Ovary (tissue), 9 donors: ENCODE measurements around the gene GRIN2A. TPM values are rescaled to one million over a fixed set of nuclear protein-coding genes. Genes with fewer than 3 reads are reported as not detected.

Experiments used
- DNase-seq, 5 donors: peaks; one replicate each; pipeline ENCODE4 v3.0.0-alpha.2; 2019 to 2020
- H3K27ac ChIP-seq, 2 donors: fragments of 200-600 bp; one replicate each; pipeline versions ENCODE4 v1.5.1 to v1.8.0; 2019 to 2022
- H3K27me3 ChIP-seq: fragments of 200-600 bp; one replicate; pipeline ENCODE4 v1.8.0; 2022
- H3K36me3 ChIP-seq: fragments of 200-600 bp; sonication (generic); one replicate; pipeline ENCODE4 v1.5.1; 2019
- H3K4me1 ChIP-seq: one replicate; pipeline ENCODE4 v1.8.1; 2013; ENCODE audit warnings: mild to moderate bottlenecking, moderate library complexity; ENCODE audit not compliant: insufficient read depth
- H3K4me3 ChIP-seq: fragments of 200-600 bp; sonication (generic); one replicate; pipeline ENCODE4 v1.5.1; 2017
- H3K9me3 ChIP-seq, 2 donors: fragments of 200-600 bp in 1 of 2; sonication (generic) in 1 of 2; one replicate each; pipeline versions ENCODE4 v1.5.1 to v1.8.1; 2013 to 2019; ENCODE audit warnings: mild to moderate bottlenecking in 1 of 2, moderate library complexity in 1 of 2
- EP300 ChIP-seq: sonication (generic); formaldehyde crosslinking; IDR thresholded peaks from one replicate; pipeline ENCODE4 v1.6.1; 2017; ENCODE audit warnings: antibody characterized with exemption
- POLR2A ChIP-seq: fragments of 450-650 bp; IDR thresholded peaks from one replicate; pipeline ENCODE4 v1.6.1; 2017; ENCODE audit warnings: antibody characterized with exemption, mild to moderate bottlenecking, moderate library complexity
- WGBS, 3 donors: extraction: QIAGEN DNeasy Blood & Tissue Kit in 1 of 3; methylation state at CpG; one replicate each; pipeline versions ENCODE4 v1.1.5 to v1.1.7; 2013 to 2017; 5-methylcytosine and 5-hydroxymethylcytosine counted together
- intact Hi-C, 4 donors: fragments of 100-400 bp; cut with DNase I; formaldehyde crosslinking; loops; one replicate each; pipeline versions ENCODE4 v1.11.0 to v1.15.1; 2022 to 2023
- polyA plus RNA-seq, 2 donors: library from polyadenylated mRNA; stranded (reverse); fragments of 200-250 nt in 1 of 2; fragments of 350-450 nt in 1 of 2; fragmentation: Illumina TruSeq in 1 of 2; extraction: RNeasy Lipid Tissue Mini Kit (QIAGEN cat#74804) in 1 of 2; gene quantifications; one replicate each; pipeline ENCODE4 v1.2.3, GENCODE V29; 2013 to 2014
- total RNA-seq, 7 donors: library from RNA; depleted of rRNA in 2 of 7; stranded (reverse); fragments of >200 nt in 2 of 7; fragmentation: NEBNext Ultra II Directional in 3 of 7; extraction: Animal tissue kit (Norgen Biotek cat#: 25700) in 3 of 7; gene quantifications; one replicate each; pipeline versions ENCODE4 v1.1.0 to v1.2.4, GENCODE V29; 2016 to 2023
- TF ChIP-seq, protein P1 (sequence below), 3 donors: fragments of 450-650 bp in 2 of 3; fragments of 200-600 bp in 1 of 3; IDR thresholded peaks; one replicate each; pipeline versions ENCODE4 v1.5.1 to v1.8.0; 2016 to 2022; ENCODE audit warnings: antibody characterized with exemption in 3 of 3, mild to moderate bottlenecking in 1 of 3
- donor health status: DM: no; HTN: no; CAD: no; lungs with moderate emphysema.
- donor health status: DM: no; HTN: no; CAD: no.
- donor health status: Bipolar disorder and iron deficiency.
- donor health status: DM: yes; HTN: yes; CAD: no.
- donor health status: DM: no; HTN: no; CAD: no.
- donor health status: DM: yes; HTN: yes; CAD: no.

The GRIN2A gene
- total and polyA plus RNA-seq, 9 donors: 0.08 to 5.4 (median 0.57) TPM; not detected in 1

DNA sequence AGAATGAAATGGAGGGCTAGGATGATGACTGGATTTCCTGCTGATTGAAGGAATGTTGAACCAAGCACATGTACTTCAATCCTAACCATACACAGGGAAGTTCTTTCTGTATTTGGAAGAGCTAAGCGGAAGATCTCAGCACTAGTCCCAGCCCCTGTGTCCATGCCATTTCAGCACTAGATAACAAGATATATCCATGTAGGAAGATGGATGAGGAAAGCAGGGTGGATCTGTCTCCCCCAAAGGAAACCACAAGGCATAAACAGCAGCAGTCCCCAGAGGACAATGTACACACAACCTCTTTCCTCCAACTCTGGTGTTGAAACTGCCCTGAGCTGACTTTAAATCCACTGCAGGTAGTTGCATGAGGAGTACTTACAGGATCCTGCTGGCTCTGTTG, 75.1 kb downstream of the GRIN2A start:
- Histone ChIP-seq H3K27ac (no peak overlapping the region), H3K4me1 (no peaks in the 10 kb centered on the region), H3K36me3 (no peaks in the 10 kb centered on the region), H3K27me3 (no peaks in the 10 kb centered on the region), H3K4me3 (no peak overlapping the region), H3K9me3 (no peaks in the 10 kb centered on the region)
- 90 to 96% (median 94%) methylated on average over 1 of the region's 1 CpG for WGBS, 3 donors
- intact Hi-C loops: no loop called here
- DNase-seq: no peak
- TF ChIP-seq EP300: no peak
- TF ChIP-seq, protein P1, sequence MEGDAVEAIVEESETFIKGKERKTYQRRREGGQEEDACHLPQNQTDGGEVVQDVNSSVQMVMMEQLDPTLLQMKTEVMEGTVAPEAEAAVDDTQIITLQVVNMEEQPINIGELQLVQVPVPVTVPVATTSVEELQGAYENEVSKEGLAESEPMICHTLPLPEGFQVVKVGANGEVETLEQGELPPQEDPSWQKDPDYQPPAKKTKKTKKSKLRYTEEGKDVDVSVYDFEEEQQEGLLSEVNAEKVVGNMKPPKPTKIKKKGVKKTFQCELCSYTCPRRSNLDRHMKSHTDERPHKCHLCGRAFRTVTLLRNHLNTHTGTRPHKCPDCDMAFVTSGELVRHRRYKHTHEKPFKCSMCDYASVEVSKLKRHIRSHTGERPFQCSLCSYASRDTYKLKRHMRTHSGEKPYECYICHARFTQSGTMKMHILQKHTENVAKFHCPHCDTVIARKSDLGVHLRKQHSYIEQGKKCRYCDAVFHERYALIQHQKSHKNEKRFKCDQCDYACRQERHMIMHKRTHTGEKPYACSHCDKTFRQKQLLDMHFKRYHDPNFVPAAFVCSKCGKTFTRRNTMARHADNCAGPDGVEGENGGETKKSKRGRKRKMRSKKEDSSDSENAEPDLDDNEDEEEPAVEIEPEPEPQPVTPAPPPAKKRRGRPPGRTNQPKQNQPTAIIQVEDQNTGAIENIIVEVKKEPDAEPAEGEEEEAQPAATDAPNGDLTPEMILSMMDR (IDR thresholded peaks at IDR 0.05): no peak
- no peak for TF ChIP-seq POLR2A

DNA sequence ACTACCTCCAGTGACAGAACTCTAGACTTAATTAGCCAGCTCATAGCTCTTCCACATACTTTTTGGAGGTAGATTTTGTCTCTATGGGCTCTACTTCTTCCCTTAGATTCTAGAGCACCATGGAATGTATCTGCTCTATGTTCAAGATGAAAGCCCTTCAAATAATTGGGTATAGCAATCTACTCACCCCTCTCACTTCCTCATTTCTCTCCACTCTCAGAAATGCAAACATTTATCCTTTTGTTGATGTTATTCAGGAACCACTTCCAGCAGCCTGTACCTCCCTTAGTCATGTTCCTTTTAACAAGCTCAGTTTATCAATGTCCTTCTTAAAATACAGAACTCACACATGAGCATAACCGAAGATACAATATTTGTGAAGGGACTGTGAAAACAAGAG, 78.5 kb downstream of the GRIN2A start:
- 2 to 45% (median 8%) methylated on average over 1 of the region's 1 CpG for WGBS, 3 donors
- TF ChIP-seq, protein P1 (IDR thresholded peaks at IDR 0.05): no peak
- TF ChIP-seq EP300 (no peak), POLR2A (no peak)
- Histone ChIP-seq H3K4me3 (no peak overlapping the region), H3K9me3 (no peaks in the 10 kb centered on the region), H3K27ac (no peak overlapping the region), H3K36me3 (no peaks in the 10 kb centered on the region), H3K4me1 (no peaks in the 10 kb centered on the region), H3K27me3 (no peaks in the 10 kb centered on the region)
- intact Hi-C loops: no loop called here
- no peak for DNase-seq

DNA sequence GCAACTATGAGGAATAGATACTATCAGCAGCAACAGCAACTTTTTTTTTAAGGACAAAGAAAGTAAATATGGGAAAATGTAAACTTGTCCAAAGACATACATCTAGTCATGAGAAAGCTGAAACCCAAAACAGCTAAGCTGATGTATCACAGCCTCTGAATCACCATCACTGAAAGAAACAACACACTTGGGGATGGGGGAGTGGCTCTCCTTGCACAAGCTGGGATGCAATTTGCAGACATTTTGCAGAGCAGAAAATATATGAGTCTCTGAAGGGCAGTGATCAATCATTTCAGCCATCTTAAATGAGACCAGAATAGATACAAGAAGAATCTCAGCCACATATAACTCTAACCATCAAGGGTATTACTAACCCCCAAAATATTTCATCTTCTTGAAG, 79.1 kb downstream of the GRIN2A start:
- DNase-seq: no peak
- intact Hi-C loops: no loop called here

DNA sequence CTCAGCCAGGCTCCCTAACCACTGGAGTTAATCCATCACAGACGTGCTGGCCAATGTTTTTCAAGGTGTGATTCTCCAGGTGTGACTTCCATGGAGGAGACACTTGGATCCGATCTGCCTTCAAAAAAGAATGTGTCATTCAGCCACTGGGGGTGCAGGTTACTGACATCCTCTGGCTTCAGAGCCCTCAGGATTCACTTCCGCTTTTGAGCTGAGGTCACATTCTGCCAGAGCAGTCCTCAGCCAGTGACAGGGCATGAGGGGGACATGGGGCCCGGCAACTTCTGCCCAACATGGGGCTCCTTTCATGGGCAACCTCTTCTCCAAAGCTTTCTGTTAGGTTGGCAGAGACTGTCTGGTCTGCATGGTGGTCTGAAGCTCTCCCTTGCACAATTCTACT, 81.4 kb downstream of the GRIN2A start:
- Histone ChIP-seq H3K4me1 (no peaks in the 10 kb centered on the region), H3K4me3 (no peak overlapping the region), H3K36me3 (no peaks in the 10 kb centered on the region), H3K27ac (no peak overlapping the region), H3K27me3 (no peaks in the 10 kb centered on the region), H3K9me3 (no peaks in the 10 kb centered on the region)
- intact Hi-C loops: no loop called here
- 35 to 78% (median 62%) methylated on average over 4 of the region's 4 CpGs for WGBS, 3 donors
- TF ChIP-seq, protein P1 (IDR thresholded peaks at IDR 0.05): no peak
- TF ChIP-seq EP300: no peak
- no peak for TF ChIP-seq POLR2A
- DNase-seq: no peak

More for the DNA sequence above, 79.1 kb downstream of the GRIN2A start:
- Histone ChIP-seq H3K4me1 (no peaks in the 10 kb centered on the region), H3K9me3 (no peaks in the 10 kb centered on the region), H3K27me3 (no peaks in the 10 kb centered on the region), H3K27ac (no peak overlapping the region), H3K4me3 (no peak overlapping the region), H3K36me3 (no peaks in the 10 kb centered on the region)
- TF ChIP-seq, protein P1 (IDR thresholded peaks at IDR 0.05): no peak
- TF ChIP-seq POLR2A (no peak), EP300 (no peak)

DNA sequence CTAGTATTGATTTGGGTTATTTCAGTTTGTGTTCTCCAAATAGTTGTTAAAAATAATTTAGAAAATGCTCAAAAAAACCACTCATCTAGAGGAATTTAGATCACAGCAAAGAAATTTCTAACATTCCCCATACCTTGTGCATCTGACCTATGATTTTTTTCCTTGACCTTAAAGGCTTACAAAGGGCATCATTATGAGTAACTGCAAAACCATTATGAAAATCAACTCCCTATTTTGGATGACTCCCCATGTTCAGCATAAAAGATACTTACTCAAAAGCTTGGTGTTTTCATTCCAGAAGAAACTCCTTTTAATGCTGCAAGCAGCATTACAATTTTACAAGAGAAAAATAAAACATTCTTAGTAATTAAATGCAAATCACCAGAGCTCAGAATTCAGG, 83.2 kb downstream of the GRIN2A start:
- no peak for TF ChIP-seq POLR2A
- TF ChIP-seq EP300: no peak
- TF ChIP-seq, protein P1 (IDR thresholded peaks at IDR 0.05): no peak
- no peak for DNase-seq
- no peaks in the 10 kb centered on the region for H3K9me3 ChIP-seq
- no peak overlapping the region for H3K27ac ChIP-seq
- intact Hi-C loops: no loop called here
- H3K36me3 ChIP-seq: no peaks in the 10 kb centered on the region
- H3K4me1 ChIP-seq: no peaks in the 10 kb centered on the region
- H3K27me3 ChIP-seq: no peaks in the 10 kb centered on the region
- no peak overlapping the region for H3K4me3 ChIP-seq
